Activated CD8-positive, alpha-beta T cell treated with anti-CD3 and anti-CD28 coated beads for 36 hours (primary cell): ENCODE results near the gene XKRX. TPM values are rescaled to one million over a fixed set of nuclear protein-coding genes. Genes with fewer than 3 reads are reported as not detected.

Experiments
- ATAC-seq: fragments of 200-7000 bp; cut with Tn5 transposase; one replicate; pipeline ENCODE4 v1.10.0; 2021; ENCODE audit warnings: mild to moderate bottlenecking, moderate library complexity
- CTCF ChIA-PET: fragments of 350-600 bp; sonication (Branson Sonifier 250); formaldehyde crosslinking; loops from one replicate; lab custom pipeline; 2021; ENCODE audit warnings: antibody characterized with exemption; lab: Charles Lee
- POLR2A ChIA-PET: fragments of 350-600 bp; sonication (Branson Sonifier 250); formaldehyde crosslinking; loops from one replicate; lab custom pipeline; 2021; ENCODE audit warnings: antibody characterized with exemption; lab: Charles Lee
- DNase-seq: peaks from one replicate; pipeline ENCODE4 v3.0.0-alpha.2; 2020
- H3K27ac Mint-ChIP-seq: one replicate; pipeline ENCODE4 v1.8.0; 2021; ENCODE audit warnings: mild to moderate bottlenecking, mixed read lengths
- H3K27me3 Mint-ChIP-seq: one replicate; pipeline ENCODE4 v1.8.0; 2021; ENCODE audit warnings: mixed read lengths
- H3K36me3 Mint-ChIP-seq: one replicate; pipeline ENCODE4 v1.8.0; 2021; ENCODE audit warnings: low read depth, mixed read lengths
- H3K4me1 Mint-ChIP-seq: one replicate; pipeline ENCODE4 v1.8.0; 2021; ENCODE audit warnings: low read depth, mixed read lengths
- H3K4me3 Mint-ChIP-seq: one replicate; pipeline ENCODE4 v1.8.0; 2021; ENCODE audit warnings: mild to moderate bottlenecking, moderate library complexity, mixed read lengths
- H3K9me3 Mint-ChIP-seq: one replicate; pipeline ENCODE4 v1.8.0; 2021; ENCODE audit warnings: mixed read lengths
- CTCF ChIP-seq: fragments of 200-600 bp; IDR thresholded peaks from one replicate; pipeline ENCODE4 v1.8.0; 2022; ENCODE audit warnings: antibody characterized with exemption, mild to moderate bottlenecking
- intact Hi-C: fragments of 100-400 bp; cut with micrococcal nuclease; formaldehyde crosslinking; loops from one replicate; pipeline ENCODE4 v1.10.0; 2022
- total RNA-seq, 2 experiments: library from RNA; stranded (reverse); gene quantifications; one replicate each; pipeline ENCODE4 v1.2.3, GENCODE V29; 2021

XKRX gene
- total RNA-seq, 2 experiments from 2014 or later: 0.43 to 0.49 TPM

- DNase-seq (no peak), ATAC-seq (no peak)
- no peak for TF ChIP-seq CTCF
- Mint-ChIP-seq H3K4me3 (no peak overlapping the region), H3K9me3 (no peaks in the 10 kb centered on the region), H3K27me3 (no peaks in the 10 kb centered on the region), H3K4me1 (no peaks in the 10 kb centered on the region), H3K27ac (no peak overlapping the region), H3K36me3 (no peaks in the 10 kb centered on the region)
- CTCF ChIA-PET: no interaction called here
- POLR2A ChIA-PET: no interaction called here
- intact Hi-C loops: no loop called here
These were observed 41.2 kb upstream of the XKRX start for GRCh38 chrX:100969936-100970335.

- ATAC-seq (no peak), DNase-seq (no peak)
- POLR2A ChIA-PET: no interaction called here
- Mint-ChIP-seq H3K27me3 (no peaks in the 10 kb centered on the region), H3K4me3 (no peak within 1 kb of the TSS), H3K9me3 (no peaks in the 10 kb centered on the region), H3K4me1 (no peaks in the 10 kb centered on the region), H3K36me3 (no peaks in the 10 kb centered on the region), H3K27ac (no peak within 1 kb of the TSS)
- TF ChIP-seq CTCF: no peak
- intact Hi-C loops: no loop called here
- CTCF ChIA-PET: no interaction called here
These were observed 40.7 kb upstream of the XKRX start, which contains the start of gene ARL13A for GRCh38 chrX:100969408-100969807. Gene ARL13A (plus strand): TSS chrX:100969708. CDS start chrX:100973690, 3,982 bp downstream.

- Mint-ChIP-seq H3K27ac (no peak overlapping the region), H3K4me1 (no peaks in the 10 kb centered on the region), H3K9me3 (no peaks in the 10 kb centered on the region), H3K4me3 (no peak overlapping the region), H3K36me3 (no peaks in the 10 kb centered on the region), H3K27me3 (no peaks in the 10 kb centered on the region)
- no peak for DNase-seq
- TF ChIP-seq CTCF: no peak
- CTCF ChIA-PET: no interaction called here
- POLR2A ChIA-PET: no interaction called here
- ATAC-seq: no peak
- intact Hi-C loops: no loop called here
These were observed 35.6 kb upstream of the XKRX start for GRCh38 chrX:100964362-100964761.

GRCh38 chrX:100962811-100963210 lies 34.1 kb upstream of the XKRX start:
- POLR2A ChIA-PET: no interaction called here
- H3K4me3 Mint-ChIP-seq: no peak overlapping the region
- TF ChIP-seq CTCF: no peak
- CTCF ChIA-PET: no interaction called here
- H3K36me3 Mint-ChIP-seq: no peaks in the 10 kb centered on the region
- H3K9me3 Mint-ChIP-seq: no peaks in the 10 kb centered on the region
- H3K27me3 Mint-ChIP-seq: no peaks in the 10 kb centered on the region
- no peak overlapping the region for H3K27ac Mint-ChIP-seq
- no peak for ATAC-seq
- H3K4me1 Mint-ChIP-seq: no peaks in the 10 kb centered on the region
- intact Hi-C loops: no loop called here
- no peak for DNase-seq

- no peaks in the 10 kb centered on the region for H3K4me1 Mint-ChIP-seq
- DNase-seq: no peak
- intact Hi-C loops: no loop called here
- H3K27ac Mint-ChIP-seq: no peak overlapping the region
- ATAC-seq: no peak
- POLR2A ChIA-PET: no interaction called here
- H3K36me3 Mint-ChIP-seq: no peaks in the 10 kb centered on the region
- no peaks in the 10 kb centered on the region for H3K9me3 Mint-ChIP-seq
- no peak overlapping the region for H3K4me3 Mint-ChIP-seq
- TF ChIP-seq CTCF: no peak
- CTCF ChIA-PET: no interaction called here
- H3K27me3 Mint-ChIP-seq: no peaks in the 10 kb centered on the region
These were observed 19.8 kb upstream of the XKRX start for GRCh38 chrX:100948557-100948956.
